Measurements from ENCODE around the gene LDHA.

GRCh38 chr11:18419040-18419439 lies 24.7 kb downstream of the LDHA start:
- no peak for TF ChIP-seq CTCF (IDR thresholded peaks at IDR 0.05; ENCODE audit: poor library complexity, severe bottlenecking)
- TF ChIP-seq POLR2AphosphoS5 (IDR thresholded peaks at IDR 0.05), result no peak
- TF ChIP-seq MXI1 (conservative IDR thresholded peaks at IDR 0.05; ENCODE audit: poor library complexity, severe bottlenecking), result no peak
- no peak for TF ChIP-seq EZH2 (IDR thresholded peaks at IDR 0.05; ENCODE audit: borderline replicate concordance, insufficient read depth, low read length, poor library complexity, severe bottlenecking)
- no peak for TF ChIP-seq RAD21 (conservative IDR thresholded peaks at IDR 0.05)

Measured in neural cell (in vitro differentiated cells).